Medulla oblongata (tissue), 1 donor: Measurements from ENCODE around the gene MINDY2.

Experiments used
- DNase-seq: peaks from one replicate; pipeline ENCODE4 v3.0.0-alpha.2; 2015; ENCODE audit errors: extremely low spot score

Gene MINDY2

GRCh38 chr15:58770857-58771620, at the start of gene MINDY2:
TSS of gene MINDY2 (plus strand) at chr15:58771302. CDS start at chr15:58771396, 94 bp downstream.
- DNase-seq, result peak; percentile 99

GRCh38 chr15:58724466-58724865, 46.6 kb upstream of the MINDY2 start:
- peak; percentile 60 for DNase-seq

GRCh38 chr15:58726867-58727266, 44.2 kb upstream of the MINDY2 start:
- DNase-seq, result no peak

- peak; percentile 46 for DNase-seq
Observed at GRCh38 chr15:58731756-58732535, 39.2 kb upstream of the MINDY2 start.

- DNase-seq, result no peak
Observed at GRCh38 chr15:58732625-58733363, 38.3 kb upstream of the MINDY2 start.

- DNase-seq, result no peak
Observed at GRCh38 chr15:58734859-58735258, 36.2 kb upstream of the MINDY2 start.

- DNase-seq, result no peak
Observed at GRCh38 chr15:58736018-58736643, 35.0 kb upstream of the MINDY2 start.

- no peak for DNase-seq
Observed at GRCh38 chr15:58737298-58737697, 33.8 kb upstream of the MINDY2 start.

- no peak for DNase-seq
Observed at GRCh38 chr15:58738046-58738707, 32.9 kb upstream of the MINDY2 start.

- no peak for DNase-seq
Observed at GRCh38 chr15:58740436-58740835, 30.7 kb upstream of the MINDY2 start.

GRCh38 chr15:58741032-58741431, 30.1 kb upstream of the MINDY2 start:
- no peak for DNase-seq

- DNase-seq, result no peak
Observed at GRCh38 chr15:58742022-58742813, 28.9 kb upstream of the MINDY2 start.

GRCh38 chr15:58742819-58743502, 28.1 kb upstream of the MINDY2 start:
- no peak for DNase-seq

- no peak for DNase-seq
Observed at GRCh38 chr15:58746174-58746573, 24.9 kb upstream of the MINDY2 start.

- DNase-seq, result peak; percentile 55
Observed at GRCh38 chr15:58748040-58748851, 22.9 kb upstream of the MINDY2 start.

GRCh38 chr15:58748852-58749531, 22.1 kb upstream of the MINDY2 start:
- DNase-seq, result no peak

- peak; percentile 99 for DNase-seq
Observed at GRCh38 chr15:58749532-58750337, 21.4 kb upstream of the MINDY2 start, which contains the start of gene ADAM10. TSS of gene ADAM10 (minus strand) at chr15:58749707. CDS start at chr15:58749534, 173 bp downstream.
